Measurements from ENCODE around the gene SAMD4B.

The SAMD4B gene

GRCh38 chr19:39403331-39404312, 61.4 kb downstream of the SAMD4B start:
- peak overlapping the region; percentile 81 for H3K9ac ChIP-seq (ENCODE audit: insufficient read length)
- no peak for DNase-seq (ENCODE audit: low read depth, low spot score)
- no peaks in the 10 kb centered on the region for H3K36me3 ChIP-seq (ENCODE audit: insufficient read depth, low read length)
- peak overlapping the region; percentile 80 for H3K4me3 ChIP-seq
- H3K9me3 ChIP-seq (ENCODE audit: low read depth, low read length) = no peaks in the 10 kb centered on the region
- TF ChIP-seq POLR2AphosphoS5 (IDR thresholded peaks at IDR 0.05; ENCODE audit: borderline replicate concordance, low read depth, low read length) = no peak
- no peak for TF ChIP-seq EZH2 (IDR thresholded peaks at IDR 0.05)
- TF ChIP-seq FOXP2 (optimal IDR thresholded peaks at IDR 0.05; ENCODE audit: control extremely low read depth, extremely low read length, insufficient read depth) = no peak
- H3K27ac ChIP-seq = peak overlapping the region; percentile 92

DNA sequence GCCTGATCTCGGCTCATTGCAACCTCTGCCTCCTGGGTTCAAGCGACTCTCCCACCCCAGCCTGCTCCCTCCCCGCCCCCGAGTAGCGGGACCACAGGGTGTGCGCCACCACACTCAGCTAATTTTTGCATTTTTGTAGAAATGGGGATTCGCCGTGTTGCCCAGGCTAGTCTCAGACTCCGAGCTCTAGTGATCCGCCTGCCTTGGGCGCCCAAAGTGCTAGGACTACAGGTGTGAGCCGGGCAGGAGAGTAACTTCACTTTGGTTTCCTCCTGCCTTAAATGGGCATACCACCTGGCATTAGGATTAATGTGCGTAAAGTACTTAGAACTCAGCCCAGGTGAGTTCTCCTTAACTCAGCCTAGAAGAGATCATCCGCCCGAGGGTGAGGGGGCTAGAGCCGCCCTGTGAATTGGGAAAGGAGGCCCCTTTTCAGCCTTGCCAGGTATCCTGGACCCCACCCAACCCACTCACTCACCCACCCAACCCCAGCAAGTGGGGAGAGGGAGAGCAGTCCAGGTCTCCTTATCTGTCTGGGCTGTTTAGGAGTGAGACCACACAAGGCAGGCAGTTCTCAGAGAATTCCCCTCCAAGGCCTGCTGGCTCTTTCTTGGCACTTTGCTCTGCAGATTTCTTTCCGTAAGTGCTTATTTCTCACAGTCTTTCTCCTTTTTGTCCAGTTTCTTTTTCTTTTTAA, 63.2 kb downstream of the SAMD4B start:
- Histone ChIP-seq H3K27ac (peak overlapping the region; percentile 69; the same call in 1 of the 2 replicates), H3K36me3 (ENCODE audit: insufficient read depth, low read length) (no peaks in the 10 kb centered on the region), H3K9ac (ENCODE audit: insufficient read length) (no peak overlapping the region), H3K4me3 (no peak overlapping the region), H3K9me3 (ENCODE audit: low read depth, low read length) (no peaks in the 10 kb centered on the region)
- TF ChIP-seq FOXP2 (optimal IDR thresholded peaks at IDR 0.05; ENCODE audit: control extremely low read depth, extremely low read length, insufficient read depth) (no peak), POLR2AphosphoS5 (IDR thresholded peaks at IDR 0.05; ENCODE audit: borderline replicate concordance, low read depth, low read length) (no peak), EZH2 (IDR thresholded peaks at IDR 0.05) (no peak)
- no peak for DNase-seq (ENCODE audit: low read depth, low spot score)

DNA sequence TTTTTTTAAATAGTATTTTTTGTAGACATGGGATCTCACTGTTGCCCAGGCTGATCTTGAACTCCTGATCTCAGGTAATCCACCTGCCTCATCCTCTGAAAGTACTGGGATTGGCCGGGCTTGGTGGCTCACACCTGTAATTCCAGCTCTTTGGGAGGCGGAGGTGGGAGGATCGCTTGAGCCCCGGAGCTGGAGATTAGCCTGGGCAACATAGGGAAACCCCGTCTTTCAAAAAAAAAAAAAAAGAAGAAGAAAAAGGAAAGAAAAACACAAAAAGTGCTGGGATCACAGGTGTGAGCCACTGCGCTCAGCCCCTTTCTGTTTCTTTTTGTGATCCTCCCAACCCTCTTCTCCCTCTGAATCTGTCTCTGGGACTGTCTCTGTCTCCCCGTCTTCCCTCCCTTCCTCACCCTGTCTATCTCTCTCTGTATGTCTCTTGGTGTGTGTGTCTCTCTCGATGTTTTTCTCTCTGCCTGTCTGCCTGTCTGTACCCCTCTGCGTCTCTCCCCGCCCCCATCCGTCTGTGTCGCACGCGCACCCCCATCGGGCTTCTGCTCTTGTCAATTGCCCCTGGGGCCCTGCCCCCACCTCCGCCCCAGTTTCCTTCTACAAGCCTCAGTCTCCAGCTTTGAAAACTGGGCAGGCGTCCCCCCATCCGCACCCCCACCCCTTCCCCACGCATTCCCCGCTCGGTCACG, 63.9 kb downstream of the SAMD4B start:
- Histone ChIP-seq H3K27ac (peak overlapping the region; percentile 69; the same call in 1 of the 2 replicates), H3K9ac (ENCODE audit: insufficient read length) (peak overlapping the region; percentile 59), H3K9me3 (ENCODE audit: low read depth, low read length) (no peaks in the 10 kb centered on the region), H3K36me3 (ENCODE audit: insufficient read depth, low read length) (no peaks in the 10 kb centered on the region), H3K4me3 (peak overlapping the region; percentile 93)
- no peak for TF ChIP-seq FOXP2 (optimal IDR thresholded peaks at IDR 0.05; ENCODE audit: control extremely low read depth, extremely low read length, insufficient read depth)
- TF ChIP-seq POLR2AphosphoS5 (IDR thresholded peaks at IDR 0.05; ENCODE audit: borderline replicate concordance, low read depth, low read length) = no peak
- no peak for TF ChIP-seq EZH2 (IDR thresholded peaks at IDR 0.05)
- DNase-seq (ENCODE audit: low read depth, low spot score) = no peak

DNA sequence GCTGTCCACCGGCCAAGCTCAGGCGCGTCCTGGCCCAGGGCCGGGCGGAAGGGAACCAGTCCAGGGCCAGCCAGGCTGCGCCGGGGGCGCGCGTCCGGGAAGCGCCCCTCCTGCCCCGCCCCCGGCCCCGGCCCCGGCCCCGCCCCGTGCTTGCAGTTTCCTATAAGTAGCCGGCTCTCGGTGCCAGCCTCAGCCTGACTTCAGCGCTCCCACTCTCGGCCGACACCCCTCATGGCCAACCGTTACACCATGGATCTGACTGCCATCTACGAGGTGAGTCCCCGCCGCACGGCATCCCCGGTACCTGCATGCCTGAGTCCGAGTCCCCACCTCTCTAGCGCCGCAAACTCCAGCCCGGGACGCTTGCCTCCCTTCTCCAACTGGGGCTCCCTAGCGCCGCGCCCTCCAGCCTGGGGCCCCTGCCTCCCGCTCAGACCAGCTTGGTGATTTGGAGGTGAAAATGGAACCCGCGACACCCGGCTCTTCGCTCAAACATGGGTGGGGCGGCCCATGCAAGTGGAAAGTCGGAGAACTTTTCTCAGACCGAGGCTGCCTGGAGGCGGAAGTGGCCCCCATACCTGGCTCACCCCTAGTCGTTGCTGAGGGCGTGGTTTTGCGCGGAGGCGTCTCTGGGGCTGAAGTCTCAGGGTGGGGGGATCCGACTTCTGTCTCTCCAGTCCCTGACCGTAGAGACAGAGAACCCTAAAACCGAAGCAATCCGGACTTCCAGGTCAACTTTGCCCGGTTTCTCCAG, 64.6 kb downstream of the SAMD4B start, which contains the start of gene ZFP36:
ZFP36 (plus strand) TSS at position 192 of the 754 bp plus-strand sequence; CDS start at position 250, 58 bp downstream.
- peak within 1 kb of the TSS; percentile 69; the same call in 1 of the 2 replicates for H3K27ac ChIP-seq
- peak within 1 kb of the TSS; percentile 77 for H3K9ac ChIP-seq (ENCODE audit: insufficient read length)
- peak within 1 kb of the TSS; percentile 93 for H3K4me3 ChIP-seq
- DNase-seq (ENCODE audit: low read depth, low spot score) = no peak
- H3K9me3 ChIP-seq (ENCODE audit: low read depth, low read length) = no peaks in the 10 kb centered on the region
- TF ChIP-seq POLR2AphosphoS5 (IDR thresholded peaks at IDR 0.05; ENCODE audit: borderline replicate concordance, low read depth, low read length) (peak; percentile 97), EZH2 (IDR thresholded peaks at IDR 0.05) (no peak)
- no peaks in the 10 kb centered on the region for H3K36me3 ChIP-seq (ENCODE audit: insufficient read depth, low read length)

DNA sequence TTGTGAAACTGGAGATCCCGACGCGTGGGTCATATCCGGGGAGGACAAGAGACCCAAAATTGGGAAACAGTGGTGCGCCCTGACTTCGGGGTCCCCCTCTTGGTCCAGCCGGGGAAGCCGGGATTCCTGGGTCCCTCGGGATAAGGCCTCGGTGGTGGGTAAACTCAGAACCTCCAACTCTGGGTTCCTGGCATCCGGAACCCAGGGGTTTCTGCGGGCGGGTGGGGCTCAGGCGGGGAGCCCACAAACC, 65.1 kb downstream of the SAMD4B start:
- Histone ChIP-seq H3K36me3 (ENCODE audit: insufficient read depth, low read length) (no peaks in the 10 kb centered on the region), H3K9me3 (ENCODE audit: low read depth, low read length) (no peaks in the 10 kb centered on the region), H3K9ac (ENCODE audit: insufficient read length) (peak overlapping the region; percentile 77), H3K27ac (no peak overlapping the region), H3K4me3 (peak overlapping the region; percentile 93)
- no peak for DNase-seq (ENCODE audit: low read depth, low spot score)
- TF ChIP-seq POLR2AphosphoS5 (IDR thresholded peaks at IDR 0.05; ENCODE audit: borderline replicate concordance, low read depth, low read length) (no peak), FOXP2 (optimal IDR thresholded peaks at IDR 0.05; ENCODE audit: control extremely low read depth, extremely low read length, insufficient read depth) (no peak), EZH2 (IDR thresholded peaks at IDR 0.05) (no peak)

- Histone ChIP-seq H3K36me3 (ENCODE audit: insufficient read depth, low read length) (no peaks in the 10 kb centered on the region), H3K4me3 (peak overlapping the region; percentile 93), H3K9ac (ENCODE audit: insufficient read length) (peak overlapping the region; percentile 77), H3K9me3 (ENCODE audit: low read depth, low read length) (no peaks in the 10 kb centered on the region), H3K27ac (no peak overlapping the region)
- no peak for DNase-seq (ENCODE audit: low read depth, low spot score)
- no peak for TF ChIP-seq EZH2 (IDR thresholded peaks at IDR 0.05)
- no peak for TF ChIP-seq POLR2AphosphoS5 (IDR thresholded peaks at IDR 0.05; ENCODE audit: borderline replicate concordance, low read depth, low read length)
- no peak for TF ChIP-seq FOXP2 (optimal IDR thresholded peaks at IDR 0.05; ENCODE audit: control extremely low read depth, extremely low read length, insufficient read depth)
Measured at GRCh38 chr19:39407660-39408391, 65.6 kb downstream of the SAMD4B start.
